HG03039 (cell line): ENCODE results near the gene CD163.
"Not testable (repeated sequence)": the region's sequence is repeated elsewhere in the genome, so short reads cannot be mapped to it uniquely, and the experiment has no call there.

Experiments used
- ATAC-seq: cut with Tn5 transposase; IDR thresholded peaks from one replicate; pipeline ENCODE4 v1.9.1; 2021; ENCODE audit warnings: mild to moderate bottlenecking, moderate library complexity; ENCODE audit not compliant: unreplicated experiment

CD163 gene

DNA sequence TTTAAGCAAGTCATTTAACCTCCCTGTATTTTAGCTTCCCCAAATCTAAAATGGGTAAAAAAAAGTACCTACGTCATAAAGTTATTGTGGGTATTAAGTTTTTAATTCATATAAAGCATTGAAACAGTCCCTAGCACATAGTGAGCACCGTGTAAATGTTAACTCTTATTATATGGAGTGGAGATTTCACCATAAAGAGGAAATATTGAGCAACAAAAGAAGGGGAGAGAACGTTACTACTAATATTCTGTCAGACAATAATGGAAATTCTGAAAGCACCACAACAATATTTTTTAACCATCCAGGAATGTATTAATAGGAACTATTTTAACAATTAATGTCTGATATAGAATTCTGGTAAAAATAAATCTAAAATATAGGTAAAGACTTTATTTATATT, 51.8 kb downstream of the CD163 start:
- no peak for ATAC-seq

DNA sequence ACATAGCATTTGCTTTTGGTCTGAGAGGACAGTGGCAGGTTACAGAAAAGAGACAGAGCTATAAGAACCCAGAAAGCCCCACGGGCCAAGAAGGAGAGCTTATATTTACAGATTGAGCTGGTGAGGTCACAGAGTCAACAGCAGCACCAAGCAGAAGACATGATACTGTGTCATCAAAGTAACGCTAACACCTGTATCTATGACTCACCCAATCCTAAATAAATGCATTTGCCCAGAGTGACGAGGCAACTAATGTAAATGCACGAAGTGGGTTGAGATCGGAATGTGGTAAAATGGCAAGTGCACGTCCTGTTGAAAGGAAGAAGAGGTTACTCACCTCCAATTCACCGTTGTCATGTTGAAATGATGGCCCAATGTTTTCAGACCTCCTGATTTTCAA, 52.9 kb downstream of the CD163 start:
- no peak for ATAC-seq

DNA sequence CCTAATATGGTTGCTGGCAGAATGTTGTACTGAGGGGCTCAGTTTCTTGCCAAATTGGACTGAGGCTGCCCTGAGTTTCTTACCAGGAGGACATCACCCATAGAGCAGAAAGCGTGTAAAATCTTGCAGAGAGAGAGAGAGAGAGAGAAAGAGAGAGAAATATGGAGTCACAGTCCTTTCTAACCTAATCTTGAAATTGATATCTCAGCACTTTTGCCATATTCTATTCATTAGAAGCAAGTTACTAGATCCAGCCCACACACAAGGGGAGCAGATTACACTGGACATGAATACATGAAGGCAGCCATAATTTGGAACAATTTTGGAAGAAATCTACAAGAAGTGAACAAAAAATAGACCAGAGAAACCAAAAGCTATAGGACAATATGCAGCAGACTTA, 55.5 kb downstream of the CD163 start:
- ATAC-seq = no peak

DNA sequence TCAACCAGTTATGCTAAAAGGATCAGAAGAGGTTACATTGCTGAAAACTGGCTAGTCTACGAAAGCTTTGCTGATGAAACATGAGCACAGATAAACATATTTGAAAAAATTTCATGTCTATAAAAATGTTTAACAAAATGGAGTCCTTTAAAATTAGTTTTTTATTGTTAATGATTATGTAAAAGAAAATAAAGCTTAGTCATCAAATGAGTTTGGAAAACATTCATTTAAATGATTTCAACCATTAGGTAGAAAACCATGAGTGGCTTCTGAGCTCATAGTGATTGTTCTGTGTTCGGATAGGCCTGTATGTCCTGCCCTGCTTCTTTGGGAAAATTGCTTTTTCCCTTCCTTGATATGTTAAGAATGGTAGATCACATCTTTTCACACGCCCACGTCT, 59.0 kb downstream of the CD163 start:
- ATAC-seq = no peak

DNA sequence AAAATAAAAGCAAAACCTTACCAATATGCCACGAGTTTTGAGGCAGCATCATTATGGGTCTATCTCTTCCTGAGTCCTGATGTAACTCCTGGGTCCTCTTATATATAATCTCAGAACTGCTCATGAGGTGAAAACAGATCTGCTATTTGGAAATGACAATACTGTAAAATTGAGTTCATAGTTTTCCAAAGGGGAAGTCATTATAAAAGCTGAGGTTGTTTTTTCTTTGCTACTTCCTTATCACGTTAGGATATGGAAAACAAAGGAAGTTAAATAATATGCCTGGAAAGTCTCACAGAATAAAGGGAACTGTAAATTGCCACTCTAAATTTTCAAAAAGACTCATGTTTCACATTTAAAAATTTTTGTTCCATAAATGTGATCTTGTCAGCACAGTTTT, 59.5 kb downstream of the CD163 start, which contains the start of gene CD163L1:
Gene CD163L1 (minus strand): TSS at position 78 of the 400 bp plus-strand sequence. CDS start 26 bp downstream, at position 52.
- no peak for ATAC-seq

- no peak for ATAC-seq
Measured at GRCh38 chr12:7441216-7441615, 62.4 kb downstream of the CD163 start.

- no peak for ATAC-seq
Measured at GRCh38 chr12:7439579-7440505, 63.7 kb downstream of the CD163 start.

GRCh38 chr12:7438291-7438995, 65.1 kb downstream of the CD163 start:
- ATAC-seq = not testable (repeated sequence)

DNA sequence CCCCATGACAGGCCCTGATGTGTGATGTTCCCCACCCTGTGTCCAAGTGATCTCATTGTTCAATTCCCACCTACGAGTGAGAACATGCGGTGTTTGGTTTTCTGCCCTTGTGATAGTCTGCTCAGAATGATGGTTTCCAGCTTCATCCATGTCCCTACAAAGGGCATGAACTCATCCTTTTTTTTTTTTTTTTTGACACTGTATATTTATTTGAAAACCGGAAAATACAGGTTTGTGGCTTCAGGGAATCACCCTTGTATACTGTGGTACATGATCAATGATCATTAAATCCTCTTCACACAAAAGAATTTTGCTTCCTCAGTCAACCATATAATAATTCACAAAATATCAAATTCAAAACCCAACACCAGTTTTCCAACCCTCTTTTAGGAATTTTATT, 66.1 kb downstream of the CD163 start:
- ATAC-seq = not testable (repeated sequence)

GRCh38 chr12:7434670-7435069, 68.9 kb downstream of the CD163 start:
- no peak for ATAC-seq

DNA sequence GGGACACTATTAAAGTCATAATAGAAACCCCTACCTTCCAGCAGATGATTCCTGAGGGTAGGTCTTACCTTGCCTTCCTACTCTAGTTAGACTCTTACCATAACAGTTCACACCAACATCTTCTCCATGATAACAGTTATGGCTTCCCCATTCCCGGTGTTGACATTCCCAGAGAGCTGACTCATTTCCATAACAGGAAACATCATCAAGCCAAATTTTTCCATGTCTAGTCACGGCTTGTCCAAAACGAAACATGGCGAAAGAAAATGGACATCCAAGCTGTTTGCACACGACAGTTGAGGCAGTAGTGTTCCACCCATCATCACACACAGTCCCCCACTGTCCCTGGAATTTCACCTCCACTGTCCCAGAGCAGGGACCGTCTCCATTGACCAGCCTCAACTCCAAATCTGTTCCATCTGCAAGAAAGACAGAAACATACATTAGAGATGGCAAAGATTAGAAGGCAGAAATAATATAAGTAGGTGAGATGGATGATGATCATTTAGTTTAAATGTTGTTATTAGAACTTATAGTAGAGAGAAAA, 70.2 kb downstream of the CD163 start:
- ATAC-seq = no peak

- no peak for ATAC-seq
Measured at GRCh38 chr12:7431993-7432685, 71.4 kb downstream of the CD163 start.
